Progenitor cell of endocrine pancreas (in vitro differentiated cells): Measurements from ENCODE around the gene FUNDC2. TPM values are rescaled to one million over a fixed set of nuclear protein-coding genes. Genes with fewer than 3 reads are reported as not detected.

Source experiments
- DNase-seq: peaks from one replicate; pipeline ENCODE4 v3.0.0; 2021; ENCODE audit warnings: low spot score; ENCODE audit not compliant: unreplicated experiment
- H3K27ac Mint-ChIP-seq: 2 replicates; pipeline ENCODE4 v1.8.0; 2021; ENCODE audit warnings: mild to moderate bottlenecking, moderate library complexity, mixed read lengths
- H3K27me3 Mint-ChIP-seq: 2 replicates; pipeline ENCODE4 v1.8.0; 2021; ENCODE audit warnings: mixed read lengths
- H3K36me3 Mint-ChIP-seq: 2 replicates; pipeline ENCODE4 v1.8.0; 2022; ENCODE audit warnings: mixed read lengths; ENCODE audit not compliant: insufficient read depth
- H3K4me1 Mint-ChIP-seq: 2 replicates; pipeline ENCODE4 v1.8.0; 2021; ENCODE audit warnings: low read depth, mixed read lengths
- H3K4me3 Mint-ChIP-seq: 2 replicates; pipeline ENCODE4 v1.8.0; 2021; ENCODE audit warnings: low read depth, mild to moderate bottlenecking, moderate library complexity, mixed read lengths
- H3K9me3 Mint-ChIP-seq: 2 replicates; pipeline ENCODE4 v1.8.0; 2021; ENCODE audit warnings: low read depth, mixed read lengths
- CTCF ChIP-seq: fragments of 200-600 bp; sonication (generic); IDR thresholded peaks from one replicate; pipeline ENCODE4 v1.5.0; 2021; ENCODE audit warnings: antibody characterized with exemption, mild to moderate bottlenecking; ENCODE audit not compliant: unreplicated experiment
- long read RNA-seq: library from polyadenylated mRNA; unstranded; transcript quantifications from one replicate; pipeline ENCODE4 v2.0.0, GENCODE V29; 2020
- total RNA-seq: library from RNA; stranded (reverse); gene quantifications from 2 replicates; pipeline ENCODE4 v1.2.1, GENCODE V29; 2021

Gene FUNDC2
- total RNA-seq = 87.8 and 92.8 TPM in 2 replicates
- long read RNA-seq, full-length matches to known transcripts = 76 of 81 reads
- long read RNA-seq, partial matches to known transcripts = 0 of 81 reads
- long read RNA-seq, other reads (novel, unspliced or antisense) = 5 of 81 reads

GRCh38 chrX:155026727-155027508 lies at the start of gene FUNDC2:
TSS of gene FUNDC2 (plus strand) at chrX:155026844. CDS start at chrX:155026939, 95 bp downstream.
- no peak for TF ChIP-seq CTCF
- H3K4me3 Mint-ChIP-seq = peak within 1 kb of the TSS; percentile 86
- peaks cover 11% of the 10 kb centered on the region for H3K4me1 Mint-ChIP-seq
- DNase-seq = peak; percentile 84
- H3K27me3 Mint-ChIP-seq = no peaks in the 10 kb centered on the region
- H3K9me3 Mint-ChIP-seq = peaks cover 10% of the 10 kb centered on the region
- peaks cover 2% of the 10 kb centered on the region for H3K36me3 Mint-ChIP-seq
- H3K27ac Mint-ChIP-seq = peak within 1 kb of the TSS; percentile 97

GRCh38 chrX:154979629-154980028 lies 47.0 kb upstream of the FUNDC2 start:
- TF ChIP-seq CTCF = no peak
- H3K4me1 Mint-ChIP-seq = no peaks in the 10 kb centered on the region
- no peaks in the 10 kb centered on the region for H3K36me3 Mint-ChIP-seq
- H3K27me3 Mint-ChIP-seq = no peaks in the 10 kb centered on the region
- no peak overlapping the region for H3K4me3 Mint-ChIP-seq
- DNase-seq = no peak
- H3K9me3 Mint-ChIP-seq = peaks cover 24% of the 10 kb centered on the region
- no peak overlapping the region for H3K27ac Mint-ChIP-seq

GRCh38 chrX:154980330-154981115 lies 46.1 kb upstream of the FUNDC2 start:
- Mint-ChIP-seq H3K36me3 (no peaks in the 10 kb centered on the region), H3K27ac (no peak overlapping the region), H3K27me3 (no peaks in the 10 kb centered on the region), H3K4me3 (no peak overlapping the region), H3K9me3 (peaks cover 18% of the 10 kb centered on the region), H3K4me1 (no peaks in the 10 kb centered on the region)
- peak; percentile 69 for TF ChIP-seq CTCF
- DNase-seq = peak; percentile 39

- Mint-ChIP-seq H3K36me3 (no peaks in the 10 kb centered on the region), H3K4me3 (no peak overlapping the region), H3K27me3 (no peaks in the 10 kb centered on the region), H3K9me3 (peaks cover 20% of the 10 kb centered on the region), H3K4me1 (no peaks in the 10 kb centered on the region), H3K27ac (no peak overlapping the region)
- no peak for DNase-seq
- TF ChIP-seq CTCF = no peak
Measured at GRCh38 chrX:154981116-154981411, 45.6 kb upstream of the FUNDC2 start.

- H3K9me3 Mint-ChIP-seq = peaks cover 12% of the 10 kb centered on the region
- H3K27ac Mint-ChIP-seq = no peak overlapping the region
- H3K4me3 Mint-ChIP-seq = no peak overlapping the region
- peaks cover 3% of the 10 kb centered on the region for H3K27me3 Mint-ChIP-seq
- H3K36me3 Mint-ChIP-seq = no peaks in the 10 kb centered on the region
- H3K4me1 Mint-ChIP-seq = peaks cover 11% of the 10 kb centered on the region
- DNase-seq = no peak
- TF ChIP-seq CTCF = no peak
Measured at GRCh38 chrX:154986826-154987575, 39.6 kb upstream of the FUNDC2 start.
